WTC11 (cell line): ENCODE measurements around the gene KCNQ2. TPM values are rescaled to one million over a fixed set of nuclear protein-coding genes. Genes with fewer than 3 reads are reported as not detected.

Experiments used
- ATAC-seq: fragments of 200-7000 bp; cut with Tn5 transposase; 2 replicates; pipeline ENCODE4 v1.10.0; 2021; ENCODE audit warnings: mild to moderate bottlenecking, moderate library complexity
- CTCF ChIA-PET: fragments of 300-600 bp; sonication (Branson Sonifier 250); formaldehyde crosslinking; loops from one replicate; lab custom pipeline; 2021; ENCODE audit warnings: antibody characterized with exemption; lab: Charles Lee
- POLR2A ChIA-PET: fragments of 350-600 bp; sonication (Branson Sonifier 250); formaldehyde crosslinking; loops from one replicate; lab custom pipeline; 2021; ENCODE audit warnings: antibody characterized with exemption; lab: Charles Lee
- DNase-seq: peaks from one replicate; pipeline ENCODE4 v3.0.0; 2021; ENCODE audit warnings: low spot score
- H3K27ac Mint-ChIP-seq: 2 replicates; pipeline ENCODE4 v1.8.0; 2021; ENCODE audit warnings: mixed read lengths
- H3K27me3 Mint-ChIP-seq: 2 replicates; pipeline ENCODE4 v1.8.0; 2021; ENCODE audit warnings: low read depth, mild to moderate bottlenecking, moderate library complexity, mixed read lengths
- H3K36me3 Mint-ChIP-seq: 2 replicates; pipeline ENCODE4 v1.8.0; 2021; ENCODE audit warnings: mixed read lengths
- H3K4me1 Mint-ChIP-seq: 2 replicates; pipeline ENCODE4 v1.8.0; 2022; ENCODE audit warnings: mixed read lengths
- H3K4me3 Mint-ChIP-seq: 2 replicates; pipeline ENCODE4 v1.8.0; 2021; ENCODE audit warnings: mild to moderate bottlenecking, moderate library complexity, mixed read lengths
- H3K9me3 Mint-ChIP-seq: 2 replicates; pipeline ENCODE4 v1.8.0; 2021; ENCODE audit warnings: mixed read lengths
- CBFB ChIP-seq: sonication (generic); formaldehyde crosslinking; IDR thresholded peaks from 2 replicates; pipeline ENCODE4 v1.8.1; 2022; ENCODE audit warnings: mild to moderate bottlenecking, low read depth, missing genetic modification reagents
- CREB1 ChIP-seq: sonication (generic); formaldehyde crosslinking; IDR thresholded peaks from 2 replicates; pipeline ENCODE4 v1.8.0; 2023; ENCODE audit warnings: mild to moderate bottlenecking, missing genetic modification reagents
- FOXK1 ChIP-seq: sonication (generic); formaldehyde crosslinking; IDR thresholded peaks from 2 replicates; pipeline ENCODE4 v1.8.0; 2022; ENCODE audit warnings: mild to moderate bottlenecking, moderate library complexity, missing genetic modification reagents
- GTF2I ChIP-seq: fragments of 250-450 bp; sonication (Bioruptor Pico); conservative IDR thresholded peaks from 2 replicates; pipeline ENCODE4 v1.4.0; 2021; ENCODE audit warnings: mild to moderate bottlenecking
- MXD4 ChIP-seq: fragments of 250-450 bp; sonication (Bioruptor Pico); IDR thresholded peaks from 2 replicates; pipeline ENCODE4 v1.8.0; 2021; ENCODE audit warnings: mild to moderate bottlenecking, moderate library complexity, borderline replicate concordance
- NR2C2 ChIP-seq: sonication (generic); formaldehyde crosslinking; IDR thresholded peaks from 2 replicates; pipeline ENCODE4 v1.8.0; 2022; ENCODE audit warnings: mild to moderate bottlenecking, missing genetic modification reagents
- OVOL2 ChIP-seq: fragments of 250-450 bp; sonication (Bioruptor Pico); IDR thresholded peaks from 2 replicates; pipeline ENCODE4 v1.9.0; 2021; ENCODE audit warnings: mild to moderate bottlenecking, borderline replicate concordance
- ZNF138 ChIP-seq: sonication (generic); formaldehyde crosslinking; conservative IDR thresholded peaks from 2 replicates; pipeline ENCODE4 v1.8.1; 2022; ENCODE audit warnings: mild to moderate bottlenecking, moderate library complexity, missing genetic modification reagents
- ZNF219 ChIP-seq: sonication (generic); formaldehyde crosslinking; IDR thresholded peaks from 2 replicates; pipeline ENCODE4 v1.8.0; 2023; ENCODE audit warnings: missing genetic modification reagents, mild to moderate bottlenecking, borderline replicate concordance
- ZNF396 ChIP-seq: fragments of 250-450 bp; sonication (Bioruptor Pico); IDR thresholded peaks from 2 replicates; pipeline ENCODE4 v1.8.0; 2021; ENCODE audit warnings: mild to moderate bottlenecking, moderate library complexity, borderline replicate concordance
- total RNA-seq: library from RNA; stranded (reverse); gene quantifications from 3 replicates; pipeline ENCODE4 v1.2.3, GENCODE V29; 2021
- TF ChIP-seq, protein P1 (sequence below): sonication (generic); formaldehyde crosslinking; conservative IDR thresholded peaks from 2 replicates; pipeline ENCODE4 v1.8.1; 2023; ENCODE audit warnings: mild to moderate bottlenecking, low read depth, missing genetic modification reagents, moderate library complexity
- TF ChIP-seq, protein P2 (sequence below): sonication (generic); formaldehyde crosslinking; IDR thresholded peaks from 2 replicates; pipeline ENCODE4 v1.8.1; 2022; ENCODE audit warnings: mild to moderate bottlenecking, missing genetic modification reagents, moderate library complexity, borderline replicate concordance
- TF ChIP-seq, protein P3 (sequence below): fragments of 250-450 bp; sonication (Bioruptor Pico); IDR thresholded peaks from 2 replicates; pipeline ENCODE4 v1.9.0; 2021; ENCODE audit warnings: mild to moderate bottlenecking
- TF ChIP-seq, protein P4 (sequence below): sonication (generic); formaldehyde crosslinking; IDR thresholded peaks from 2 replicates; pipeline ENCODE4 v1.8.1; 2022; ENCODE audit warnings: missing genetic modification reagents, borderline replicate concordance
- TF ChIP-seq, protein P5 (sequence below): sonication (generic); formaldehyde crosslinking; IDR thresholded peaks from 2 replicates; pipeline ENCODE4 v1.8.0; 2022; ENCODE audit warnings: mild to moderate bottlenecking, missing genetic modification reagents
- TF ChIP-seq, protein P6 (sequence below): sonication (generic); formaldehyde crosslinking; IDR thresholded peaks from 2 replicates; pipeline ENCODE4 v1.8.1; 2023; ENCODE audit warnings: mild to moderate bottlenecking, moderate library complexity, missing genetic modification reagents
- TF ChIP-seq, protein P7 (sequence below): sonication (generic); formaldehyde crosslinking; IDR thresholded peaks from 2 replicates; pipeline ENCODE4 v1.8.0; 2023; ENCODE audit warnings: missing genetic modification reagents, mild to moderate bottlenecking, borderline replicate concordance

The KCNQ2 gene
- total RNA-seq, 1 experiment from 2014 or later = 99.8 TPM

DNA sequence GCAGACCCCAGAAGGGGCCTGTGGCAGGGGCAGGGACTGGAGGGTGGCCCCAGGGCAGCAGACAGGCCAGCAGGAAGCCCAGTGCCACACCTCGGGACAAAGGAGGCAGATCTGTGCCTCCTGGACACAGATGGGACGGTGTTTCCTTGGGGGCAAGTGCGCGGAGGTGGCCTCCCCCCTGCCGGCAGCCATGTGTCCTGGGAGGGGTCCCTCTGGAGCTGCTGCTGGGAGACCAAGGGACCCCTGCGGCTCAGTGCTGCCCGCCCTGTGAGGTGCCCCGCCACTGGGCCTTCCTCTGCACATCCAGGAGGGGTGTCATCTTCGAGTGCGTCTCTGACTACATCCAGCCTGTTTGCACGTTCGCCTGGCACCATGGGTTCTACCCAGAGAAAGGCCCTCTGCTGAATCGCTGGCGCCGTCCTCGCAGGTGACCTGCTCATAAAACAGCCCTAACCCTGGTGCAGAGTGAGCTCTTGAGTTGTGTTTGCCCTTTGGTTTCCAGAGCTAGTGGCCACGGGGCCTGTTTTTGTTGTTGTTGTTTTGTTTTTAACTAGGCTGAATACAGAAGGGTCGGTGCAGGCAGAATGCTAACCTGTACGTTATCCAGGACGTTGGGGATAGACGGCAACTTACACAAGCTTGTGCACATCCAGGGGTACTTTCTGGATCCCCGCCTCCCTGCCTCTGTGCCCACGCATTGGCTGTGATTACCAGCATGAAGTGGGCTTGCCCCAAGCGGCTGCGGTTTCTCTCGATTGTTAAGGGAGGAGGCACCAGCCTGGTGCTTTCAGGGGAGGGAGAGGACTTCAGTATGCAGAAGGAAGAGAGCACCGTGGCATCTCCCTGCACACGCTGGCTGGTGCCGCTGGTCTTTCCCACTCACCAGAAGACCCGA, 1.3 kb upstream of the KCNQ2 start:
- Mint-ChIP-seq H3K27me3 (peaks cover 11% of the 10 kb centered on the region), H3K36me3 (no peaks in the 10 kb centered on the region), H3K4me3 (no peak overlapping the region), H3K27ac (no peak overlapping the region), H3K4me1 (peaks cover 36% of the 10 kb centered on the region), H3K9me3 (no peaks in the 10 kb centered on the region)
- ChIA-PET CTCF (interaction anchor here (1.0 to 1.7 kb wide), 4 partner anchors 10 to 37 kb away, joined by 3 to 8 read pairs (median 6); no protein-coding TSS in a partner anchor), POLR2A (no interaction called here)
- no peak for TF ChIP-seq ZNF138 (CRISPR knock-in tag)
- TF ChIP-seq NR2C2 (CRISPR knock-in tag) = no peak
- TF ChIP-seq, protein P1, sequence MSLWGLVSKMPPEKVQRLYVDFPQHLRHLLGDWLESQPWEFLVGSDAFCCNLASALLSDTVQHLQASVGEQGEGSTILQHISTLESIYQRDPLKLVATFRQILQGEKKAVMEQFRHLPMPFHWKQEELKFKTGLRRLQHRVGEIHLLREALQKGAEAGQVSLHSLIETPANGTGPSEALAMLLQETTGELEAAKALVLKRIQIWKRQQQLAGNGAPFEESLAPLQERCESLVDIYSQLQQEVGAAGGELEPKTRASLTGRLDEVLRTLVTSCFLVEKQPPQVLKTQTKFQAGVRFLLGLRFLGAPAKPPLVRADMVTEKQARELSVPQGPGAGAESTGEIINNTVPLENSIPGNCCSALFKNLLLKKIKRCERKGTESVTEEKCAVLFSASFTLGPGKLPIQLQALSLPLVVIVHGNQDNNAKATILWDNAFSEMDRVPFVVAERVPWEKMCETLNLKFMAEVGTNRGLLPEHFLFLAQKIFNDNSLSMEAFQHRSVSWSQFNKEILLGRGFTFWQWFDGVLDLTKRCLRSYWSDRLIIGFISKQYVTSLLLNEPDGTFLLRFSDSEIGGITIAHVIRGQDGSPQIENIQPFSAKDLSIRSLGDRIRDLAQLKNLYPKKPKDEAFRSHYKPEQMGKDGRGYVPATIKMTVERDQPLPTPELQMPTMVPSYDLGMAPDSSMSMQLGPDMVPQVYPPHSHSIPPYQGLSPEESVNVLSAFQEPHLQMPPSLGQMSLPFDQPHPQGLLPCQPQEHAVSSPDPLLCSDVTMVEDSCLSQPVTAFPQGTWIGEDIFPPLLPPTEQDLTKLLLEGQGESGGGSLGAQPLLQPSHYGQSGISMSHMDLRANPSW (CRISPR knock-in tag) = no peak
- no peak for TF ChIP-seq CREB1 (CRISPR knock-in tag)
- TF ChIP-seq, protein P2, sequence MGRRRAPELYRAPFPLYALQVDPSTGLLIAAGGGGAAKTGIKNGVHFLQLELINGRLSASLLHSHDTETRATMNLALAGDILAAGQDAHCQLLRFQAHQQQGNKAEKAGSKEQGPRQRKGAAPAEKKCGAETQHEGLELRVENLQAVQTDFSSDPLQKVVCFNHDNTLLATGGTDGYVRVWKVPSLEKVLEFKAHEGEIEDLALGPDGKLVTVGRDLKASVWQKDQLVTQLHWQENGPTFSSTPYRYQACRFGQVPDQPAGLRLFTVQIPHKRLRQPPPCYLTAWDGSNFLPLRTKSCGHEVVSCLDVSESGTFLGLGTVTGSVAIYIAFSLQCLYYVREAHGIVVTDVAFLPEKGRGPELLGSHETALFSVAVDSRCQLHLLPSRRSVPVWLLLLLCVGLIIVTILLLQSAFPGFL (CRISPR knock-in tag) = no peak
- TF ChIP-seq FOXK1 (CRISPR knock-in tag) = no peak
- no peak for TF ChIP-seq OVOL2 (CRISPR knock-in tag)
- no peak for TF ChIP-seq ZNF219 (CRISPR knock-in tag)
- no peak for TF ChIP-seq CBFB (CRISPR knock-in tag)
- TF ChIP-seq, protein P3, sequence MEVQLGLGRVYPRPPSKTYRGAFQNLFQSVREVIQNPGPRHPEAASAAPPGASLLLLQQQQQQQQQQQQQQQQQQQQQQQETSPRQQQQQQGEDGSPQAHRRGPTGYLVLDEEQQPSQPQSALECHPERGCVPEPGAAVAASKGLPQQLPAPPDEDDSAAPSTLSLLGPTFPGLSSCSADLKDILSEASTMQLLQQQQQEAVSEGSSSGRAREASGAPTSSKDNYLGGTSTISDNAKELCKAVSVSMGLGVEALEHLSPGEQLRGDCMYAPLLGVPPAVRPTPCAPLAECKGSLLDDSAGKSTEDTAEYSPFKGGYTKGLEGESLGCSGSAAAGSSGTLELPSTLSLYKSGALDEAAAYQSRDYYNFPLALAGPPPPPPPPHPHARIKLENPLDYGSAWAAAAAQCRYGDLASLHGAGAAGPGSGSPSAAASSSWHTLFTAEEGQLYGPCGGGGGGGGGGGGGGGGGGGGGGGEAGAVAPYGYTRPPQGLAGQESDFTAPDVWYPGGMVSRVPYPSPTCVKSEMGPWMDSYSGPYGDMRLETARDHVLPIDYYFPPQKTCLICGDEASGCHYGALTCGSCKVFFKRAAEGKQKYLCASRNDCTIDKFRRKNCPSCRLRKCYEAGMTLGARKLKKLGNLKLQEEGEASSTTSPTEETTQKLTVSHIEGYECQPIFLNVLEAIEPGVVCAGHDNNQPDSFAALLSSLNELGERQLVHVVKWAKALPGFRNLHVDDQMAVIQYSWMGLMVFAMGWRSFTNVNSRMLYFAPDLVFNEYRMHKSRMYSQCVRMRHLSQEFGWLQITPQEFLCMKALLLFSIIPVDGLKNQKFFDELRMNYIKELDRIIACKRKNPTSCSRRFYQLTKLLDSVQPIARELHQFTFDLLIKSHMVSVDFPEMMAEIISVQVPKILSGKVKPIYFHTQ (CRISPR knock-in tag) = no peak
- TF ChIP-seq MXD4 (CRISPR knock-in tag) = no peak
- TF ChIP-seq, protein P4, sequence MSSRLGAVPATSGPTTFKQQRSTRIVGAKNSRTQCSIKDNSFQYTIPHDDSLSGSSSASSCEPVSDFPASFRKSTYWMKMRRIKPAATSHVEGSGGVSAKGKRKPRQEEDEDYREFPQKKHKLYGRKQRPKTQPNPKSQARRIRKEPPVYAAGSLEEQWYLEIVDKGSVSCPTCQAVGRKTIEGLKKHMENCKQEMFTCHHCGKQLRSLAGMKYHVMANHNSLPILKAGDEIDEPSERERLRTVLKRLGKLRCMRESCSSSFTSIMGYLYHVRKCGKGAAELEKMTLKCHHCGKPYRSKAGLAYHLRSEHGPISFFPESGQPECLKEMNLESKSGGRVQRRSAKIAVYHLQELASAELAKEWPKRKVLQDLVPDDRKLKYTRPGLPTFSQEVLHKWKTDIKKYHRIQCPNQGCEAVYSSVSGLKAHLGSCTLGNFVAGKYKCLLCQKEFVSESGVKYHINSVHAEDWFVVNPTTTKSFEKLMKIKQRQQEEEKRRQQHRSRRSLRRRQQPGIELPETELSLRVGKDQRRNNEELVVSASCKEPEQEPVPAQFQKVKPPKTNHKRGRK (CRISPR knock-in tag) = no peak
- TF ChIP-seq, protein P5, sequence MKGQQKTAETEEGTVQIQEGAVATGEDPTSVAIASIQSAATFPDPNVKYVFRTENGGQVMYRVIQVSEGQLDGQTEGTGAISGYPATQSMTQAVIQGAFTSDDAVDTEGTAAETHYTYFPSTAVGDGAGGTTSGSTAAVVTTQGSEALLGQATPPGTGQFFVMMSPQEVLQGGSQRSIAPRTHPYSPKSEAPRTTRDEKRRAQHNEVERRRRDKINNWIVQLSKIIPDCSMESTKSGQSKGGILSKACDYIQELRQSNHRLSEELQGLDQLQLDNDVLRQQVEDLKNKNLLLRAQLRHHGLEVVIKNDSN (CRISPR knock-in tag) = no peak
- DNase-seq (no peak), ATAC-seq (no peak)

DNA sequence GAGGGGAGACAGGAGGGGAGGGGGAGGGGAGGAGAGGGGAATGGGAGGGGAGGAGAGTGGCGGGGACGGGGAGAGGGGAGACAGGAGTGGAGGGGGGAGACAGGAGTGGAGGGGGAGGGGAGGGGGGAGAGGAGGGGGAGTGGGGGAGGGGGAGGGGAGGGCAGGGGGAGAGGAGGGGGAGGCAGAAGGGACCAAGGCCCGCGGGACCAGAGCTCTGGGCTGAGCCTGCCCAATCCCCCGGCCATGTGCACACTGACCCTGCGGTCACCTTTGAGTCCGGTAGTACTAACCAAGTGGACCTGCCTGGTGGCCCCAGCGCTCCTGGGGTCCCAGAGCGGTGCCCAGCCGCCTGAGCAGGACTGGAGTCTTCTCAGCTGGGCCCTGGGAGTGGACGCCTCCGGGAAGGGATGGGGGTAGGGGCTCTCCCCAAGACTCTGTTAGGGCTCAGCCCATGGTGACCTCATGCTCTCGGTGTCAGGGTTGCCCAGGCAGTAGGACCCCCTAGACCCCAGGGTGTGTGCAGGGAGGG, 471 bp upstream of the KCNQ2 start:
- ChIA-PET POLR2A (no interaction called here), CTCF (interaction anchor here (1.7 kb wide), 1 partner anchor 24 kb away, joined by 8 read pairs; no protein-coding TSS in a partner anchor)
- Mint-ChIP-seq H3K9me3 (no peaks in the 10 kb centered on the region), H3K4me1 (peaks cover 33% of the 10 kb centered on the region), H3K27ac (no peak overlapping the region), H3K27me3 (peaks cover 11% of the 10 kb centered on the region), H3K4me3 (no peak overlapping the region; the same call in 1 of the 2 replicates), H3K36me3 (no peaks in the 10 kb centered on the region)
- ATAC-seq (no peak), DNase-seq (no peak)
- TF ChIP-seq, protein P6, sequence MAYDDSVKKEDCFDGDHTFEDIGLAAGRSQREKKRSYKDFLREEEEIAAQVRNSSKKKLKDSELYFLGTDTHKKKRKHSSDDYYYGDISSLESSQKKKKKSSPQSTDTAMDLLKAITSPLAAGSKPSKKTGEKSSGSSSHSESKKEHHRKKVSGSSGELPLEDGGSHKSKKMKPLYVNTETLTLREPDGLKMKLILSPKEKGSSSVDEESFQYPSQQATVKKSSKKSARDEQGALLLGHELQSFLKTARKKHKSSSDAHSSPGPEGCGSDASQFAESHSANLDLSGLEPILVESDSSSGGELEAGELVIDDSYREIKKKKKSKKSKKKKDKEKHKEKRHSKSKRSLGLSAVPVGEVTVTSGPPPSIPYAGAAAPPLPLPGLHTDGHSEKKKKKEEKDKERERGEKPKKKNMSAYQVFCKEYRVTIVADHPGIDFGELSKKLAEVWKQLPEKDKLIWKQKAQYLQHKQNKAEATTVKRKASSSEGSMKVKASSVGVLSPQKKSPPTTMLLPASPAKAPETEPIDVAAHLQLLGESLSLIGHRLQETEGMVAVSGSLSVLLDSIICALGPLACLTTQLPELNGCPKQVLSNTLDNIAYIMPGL (CRISPR knock-in tag) = no peak
- TF ChIP-seq ZNF396 (CRISPR knock-in tag) (no peak), GTF2I (no peak)
- TF ChIP-seq, protein P7, sequence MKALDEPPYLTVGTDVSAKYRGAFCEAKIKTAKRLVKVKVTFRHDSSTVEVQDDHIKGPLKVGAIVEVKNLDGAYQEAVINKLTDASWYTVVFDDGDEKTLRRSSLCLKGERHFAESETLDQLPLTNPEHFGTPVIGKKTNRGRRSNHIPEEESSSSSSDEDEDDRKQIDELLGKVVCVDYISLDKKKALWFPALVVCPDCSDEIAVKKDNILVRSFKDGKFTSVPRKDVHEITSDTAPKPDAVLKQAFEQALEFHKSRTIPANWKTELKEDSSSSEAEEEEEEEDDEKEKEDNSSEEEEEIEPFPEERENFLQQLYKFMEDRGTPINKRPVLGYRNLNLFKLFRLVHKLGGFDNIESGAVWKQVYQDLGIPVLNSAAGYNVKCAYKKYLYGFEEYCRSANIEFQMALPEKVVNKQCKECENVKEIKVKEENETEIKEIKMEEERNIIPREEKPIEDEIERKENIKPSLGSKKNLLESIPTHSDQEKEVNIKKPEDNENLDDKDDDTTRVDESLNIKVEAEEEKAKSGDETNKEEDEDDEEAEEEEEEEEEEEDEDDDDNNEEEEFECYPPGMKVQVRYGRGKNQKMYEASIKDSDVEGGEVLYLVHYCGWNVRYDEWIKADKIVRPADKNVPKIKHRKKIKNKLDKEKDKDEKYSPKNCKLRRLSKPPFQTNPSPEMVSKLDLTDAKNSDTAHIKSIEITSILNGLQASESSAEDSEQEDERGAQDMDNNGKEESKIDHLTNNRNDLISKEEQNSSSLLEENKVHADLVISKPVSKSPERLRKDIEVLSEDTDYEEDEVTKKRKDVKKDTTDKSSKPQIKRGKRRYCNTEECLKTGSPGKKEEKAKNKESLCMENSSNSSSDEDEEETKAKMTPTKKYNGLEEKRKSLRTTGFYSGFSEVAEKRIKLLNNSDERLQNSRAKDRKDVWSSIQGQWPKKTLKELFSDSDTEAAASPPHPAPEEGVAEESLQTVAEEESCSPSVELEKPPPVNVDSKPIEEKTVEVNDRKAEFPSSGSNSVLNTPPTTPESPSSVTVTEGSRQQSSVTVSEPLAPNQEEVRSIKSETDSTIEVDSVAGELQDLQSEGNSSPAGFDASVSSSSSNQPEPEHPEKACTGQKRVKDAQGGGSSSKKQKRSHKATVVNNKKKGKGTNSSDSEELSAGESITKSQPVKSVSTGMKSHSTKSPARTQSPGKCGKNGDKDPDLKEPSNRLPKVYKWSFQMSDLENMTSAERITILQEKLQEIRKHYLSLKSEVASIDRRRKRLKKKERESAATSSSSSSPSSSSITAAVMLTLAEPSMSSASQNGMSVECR (CRISPR knock-in tag) = no peak
